HT-29 (cell line): ENCODE results near the gene SUGP2. TPM values are rescaled to one million over a fixed set of nuclear protein-coding genes. Genes with fewer than 3 reads are reported as not detected.

ENCODE experiments used
- DNase-seq: peaks from one replicate; pipeline ENCODE4 v3.0.0-alpha.2; 2015; ENCODE audit warnings: low spot score
- total RNA-seq: library from RNA; depleted of rRNA; stranded (reverse); fragments of >200 nt; shearing (Covaris generic); gene quantifications from 2 replicates; pipeline ENCODE4 v1.2.3, GENCODE V29; 2014

The SUGP2 gene
- total RNA-seq, 1 experiment from 2014 or later, result 37.7 TPM

GRCh38 chr19:18991468-18991867, 41.8 kb downstream of the SUGP2 start:
- no peak for DNase-seq

DNA sequence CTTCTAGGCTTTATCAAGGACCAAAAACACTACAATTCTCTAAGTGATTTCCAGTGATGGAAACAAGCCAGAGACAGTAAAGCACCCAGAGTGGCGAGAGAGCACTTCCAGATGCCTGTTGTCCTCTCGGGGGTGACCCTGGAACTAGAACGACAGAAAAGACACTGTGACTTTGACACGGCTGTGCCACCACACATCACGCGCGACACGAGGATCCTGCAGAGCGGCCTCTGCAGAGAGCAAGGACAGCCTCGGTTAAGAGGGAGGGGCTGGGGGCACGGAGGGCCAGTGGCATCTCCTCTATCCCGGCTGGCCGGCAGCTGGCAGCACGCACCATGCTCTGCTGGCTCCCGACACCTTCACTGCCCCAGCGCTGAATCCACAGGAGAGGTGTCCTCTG, 42.3 kb downstream of the SUGP2 start:
- DNase-seq, result no peak

DNA sequence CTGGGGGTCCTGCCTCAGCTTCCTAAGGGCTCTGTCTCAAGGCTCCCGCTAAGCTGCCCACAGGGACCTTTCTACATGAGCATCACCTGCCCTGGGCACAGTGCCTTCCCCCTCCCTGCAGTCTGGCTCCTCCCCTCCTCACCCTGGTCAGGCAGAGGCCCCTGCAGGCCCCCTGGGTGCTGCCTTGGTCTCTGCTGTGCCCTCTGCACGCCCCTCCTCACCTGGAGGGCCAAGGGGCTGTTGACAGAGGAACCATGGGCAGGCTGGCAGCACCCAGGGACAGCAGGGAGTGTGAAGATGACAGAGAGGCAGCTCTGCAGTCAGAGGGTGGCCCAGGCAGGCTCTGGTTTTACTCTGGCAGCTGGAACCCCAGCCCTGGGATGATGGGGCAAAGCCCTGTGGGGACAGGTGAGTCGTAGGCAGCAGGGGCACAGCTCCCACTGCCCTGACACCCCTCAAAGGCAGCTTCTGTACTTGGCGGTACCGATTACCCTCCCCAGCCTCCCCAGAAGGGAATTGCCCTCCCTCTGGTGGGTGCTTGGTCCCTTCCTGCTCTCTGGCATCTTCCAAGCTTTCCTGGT, 43.1 kb downstream of the SUGP2 start:
- DNase-seq, result no peak

- no peak for DNase-seq
Measured at GRCh38 chr19:18989316-18989715, 44.0 kb downstream of the SUGP2 start.

DNA sequence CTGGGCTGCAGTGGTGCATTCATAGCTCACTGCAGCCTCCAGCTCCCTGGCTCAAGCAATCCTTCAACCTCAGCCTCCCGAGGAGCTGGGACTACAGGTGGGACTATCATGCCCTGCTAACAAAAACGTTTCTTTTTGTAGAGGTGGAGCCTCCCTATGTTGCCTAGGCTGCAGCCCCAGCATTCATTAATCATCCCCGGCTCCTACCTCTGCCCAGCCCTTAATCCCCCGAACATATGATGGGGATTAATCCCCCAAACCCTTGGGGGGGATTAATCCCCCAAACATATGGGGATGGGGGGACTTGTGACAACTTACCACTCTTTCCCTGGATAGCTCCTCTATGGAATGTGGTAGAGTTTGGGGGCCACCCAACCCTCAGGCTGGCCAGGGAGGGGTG, 45.9 kb downstream of the SUGP2 start:
- DNase-seq, result no peak

GRCh38 chr19:18985257-18985656, 48.1 kb downstream of the SUGP2 start:
- DNase-seq, result no peak

DNA sequence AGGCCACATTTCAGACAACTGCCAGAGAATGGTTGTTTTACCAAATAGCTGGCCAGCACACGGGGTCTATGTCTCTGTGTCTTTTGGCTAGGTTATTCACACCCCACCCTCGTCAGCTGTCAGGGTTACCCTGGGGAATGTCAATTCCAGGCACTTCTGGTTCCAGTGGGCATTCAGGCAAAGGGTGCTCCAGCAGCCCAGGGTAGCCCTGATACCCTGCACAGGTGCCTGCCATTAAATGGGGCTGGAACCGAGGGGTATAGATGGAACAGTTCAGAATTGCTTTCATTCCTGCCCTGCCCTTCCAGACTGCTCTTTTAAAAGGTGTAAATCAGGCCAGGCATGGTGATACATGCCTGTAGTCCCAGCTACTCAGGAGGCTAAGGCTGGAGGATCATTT, 49.1 kb downstream of the SUGP2 start:
- DNase-seq, result no peak

GRCh38 chr19:18982669-18983068, 50.6 kb downstream of the SUGP2 start:
- no peak for DNase-seq

GRCh38 chr19:18980432-18981020, 52.8 kb downstream of the SUGP2 start:
- no peak for DNase-seq

GRCh38 chr19:18978616-18979015, 54.7 kb downstream of the SUGP2 start:
- no peak for DNase-seq

- DNase-seq, result no peak
Measured at GRCh38 chr19:18975869-18976268, 57.4 kb downstream of the SUGP2 start.

- DNase-seq, result no peak
Measured at GRCh38 chr19:18975011-18975410, 58.3 kb downstream of the SUGP2 start.

- no peak for DNase-seq
Measured at GRCh38 chr19:18972851-18973250, 60.5 kb downstream of the SUGP2 start.

DNA sequence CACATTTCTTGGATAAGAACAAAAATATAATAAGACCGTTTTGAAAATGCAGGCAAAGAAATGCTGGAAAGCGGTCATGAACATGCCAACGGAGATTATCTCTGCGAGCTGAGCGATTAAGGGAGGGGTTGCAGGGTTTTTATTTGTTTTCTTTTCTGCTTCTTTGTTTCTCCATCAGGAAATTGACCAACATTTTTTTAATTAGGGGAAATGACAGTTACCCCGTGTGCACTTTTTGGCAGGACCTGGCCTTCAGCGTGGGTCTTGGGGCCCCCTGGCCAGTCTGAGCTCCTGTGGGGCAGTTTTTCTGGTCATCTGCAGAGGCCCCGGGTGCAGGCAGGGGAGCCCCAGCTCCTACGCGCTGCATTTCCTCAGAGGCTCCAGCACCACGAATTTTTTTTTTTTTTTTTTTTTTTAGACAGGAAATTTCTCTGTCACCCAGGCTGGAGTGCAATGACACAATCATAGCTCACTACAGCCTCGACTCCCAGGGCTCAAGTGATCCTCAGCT, 61.0 kb downstream of the SUGP2 start:
- no peak for DNase-seq

DNA sequence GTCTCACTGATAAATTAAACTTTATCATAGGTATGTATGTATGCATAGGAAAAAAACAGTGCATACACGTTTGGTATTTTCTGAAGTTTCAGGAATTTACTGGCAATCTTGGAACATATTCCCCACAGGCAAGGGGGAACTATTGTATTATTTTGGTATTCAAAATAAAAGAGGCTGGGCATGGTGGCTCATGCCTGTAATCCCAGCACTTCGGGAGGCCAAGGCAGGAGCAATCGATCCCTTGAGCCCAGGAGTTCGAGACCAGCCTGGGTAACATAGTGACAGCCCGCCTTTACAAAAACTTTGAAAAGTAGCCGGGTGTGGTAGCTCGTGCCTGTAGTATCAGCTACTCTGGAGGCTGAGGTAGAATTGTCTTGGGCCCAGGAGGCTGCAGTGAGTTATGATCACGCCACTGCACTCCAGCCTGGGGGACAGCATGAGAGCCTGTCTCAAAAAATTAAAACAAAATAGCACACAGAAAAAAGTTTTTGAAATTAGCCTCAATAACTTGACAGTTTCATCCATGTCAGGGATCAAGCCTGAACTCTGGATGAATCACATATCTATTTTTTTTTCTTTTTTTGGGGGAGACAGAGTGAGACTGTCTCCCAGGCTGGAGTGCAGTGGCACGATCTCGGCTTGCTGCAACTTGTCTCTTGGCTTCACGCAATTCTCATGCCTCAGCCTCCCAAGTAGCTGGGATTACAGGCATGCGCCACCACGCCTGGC, 63.2 kb downstream of the SUGP2 start:
- no peak for DNase-seq

- DNase-seq, result no peak
Measured at GRCh38 chr19:18967358-18968146, 65.8 kb downstream of the SUGP2 start.

GRCh38 chr19:18966307-18966706, 67.0 kb downstream of the SUGP2 start:
- DNase-seq, result no peak

GRCh38 chr19:18964121-18964520, 69.2 kb downstream of the SUGP2 start:
- DNase-seq, result no peak

GRCh38 chr19:18961767-18962620, 71.3 kb downstream of the SUGP2 start:
- no peak for DNase-seq

DNA sequence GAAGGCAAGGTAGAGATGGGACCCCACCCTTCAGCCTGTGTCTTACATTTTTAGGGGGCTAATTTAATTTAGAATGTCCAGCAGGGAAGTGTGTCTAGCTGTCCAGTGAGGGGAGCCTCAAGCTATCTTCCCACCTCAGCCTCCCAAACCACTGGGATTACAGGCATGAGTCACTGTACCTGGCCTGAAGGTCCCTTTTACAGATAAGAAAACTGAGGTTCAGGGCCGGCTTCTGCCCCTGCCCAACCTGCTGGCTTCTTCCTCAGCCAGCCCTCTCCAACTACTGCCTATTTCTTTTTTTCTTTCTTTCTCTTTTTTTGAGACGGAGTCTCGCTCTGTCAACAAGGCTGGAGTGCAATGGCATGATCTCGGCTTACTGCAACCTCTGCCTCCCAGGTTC, 72.9 kb downstream of the SUGP2 start:
- no peak for DNase-seq

GRCh38 chr19:18955042-18955441, 78.3 kb downstream of the SUGP2 start:
- DNase-seq, result no peak
